Left ventricle myocardium inferior (tissue), 1 donor: Measurements from ENCODE around the gene TYRP1. TPM values are rescaled to one million over a fixed set of nuclear protein-coding genes. Genes with fewer than 3 reads are reported as not detected.

ENCODE experiments used
- DNase-seq: peaks from one replicate; pipeline ENCODE4 v3.0.0-alpha.2; 2020
- H3K27ac ChIP-seq: fragments of 200-600 bp; replicated peaks from 2 replicates; pipeline ENCODE4 v1.8.0; 2021
- H3K27me3 ChIP-seq: fragments of 200-600 bp; 2 replicates; pipeline ENCODE4 v1.8.0; 2021; ENCODE audit warnings: low read depth
- H3K36me3 ChIP-seq: fragments of 200-600 bp; 2 replicates; pipeline ENCODE4 v1.8.0; 2021
- H3K4me1 ChIP-seq: fragments of 200-600 bp; 2 replicates; pipeline ENCODE4 v1.8.0; 2021
- H3K4me3 ChIP-seq: fragments of 200-600 bp; 2 replicates; pipeline ENCODE4 v1.8.0; 2021; ENCODE audit warnings: mild to moderate bottlenecking, moderate library complexity
- H3K9me3 ChIP-seq: fragments of 200-600 bp; replicated peaks from 2 replicates; pipeline ENCODE4 v1.8.0; 2021
- intact Hi-C: fragments of 100-400 bp; cut with micrococcal nuclease; formaldehyde crosslinking; loops from one replicate; pipeline ENCODE4 v1.11.0; 2022
- long read RNA-seq: library from polyadenylated mRNA; unstranded; transcript quantifications from one replicate; pipeline ENCODE4 v2.0.0, GENCODE V29; 2021
- total RNA-seq: library from RNA; stranded (reverse); fragmentation: NEBNext Ultra II Directional; extraction: Animal tissue kit (Norgen Biotek cat#: 25700); gene quantifications from one replicate; pipeline ENCODE4 v1.2.1, GENCODE V29; 2021
- TF ChIP-seq, protein P1 (sequence below): fragments of 200-600 bp; IDR thresholded peaks from 2 replicates; pipeline ENCODE4 v1.8.0; 2021; ENCODE audit warnings: antibody characterized with exemption, mild to moderate bottlenecking, borderline replicate concordance
- donor health status: DM: no; HTN: yes; CAD: no; lungs with severe emphysema.

Gene TYRP1, protein sequence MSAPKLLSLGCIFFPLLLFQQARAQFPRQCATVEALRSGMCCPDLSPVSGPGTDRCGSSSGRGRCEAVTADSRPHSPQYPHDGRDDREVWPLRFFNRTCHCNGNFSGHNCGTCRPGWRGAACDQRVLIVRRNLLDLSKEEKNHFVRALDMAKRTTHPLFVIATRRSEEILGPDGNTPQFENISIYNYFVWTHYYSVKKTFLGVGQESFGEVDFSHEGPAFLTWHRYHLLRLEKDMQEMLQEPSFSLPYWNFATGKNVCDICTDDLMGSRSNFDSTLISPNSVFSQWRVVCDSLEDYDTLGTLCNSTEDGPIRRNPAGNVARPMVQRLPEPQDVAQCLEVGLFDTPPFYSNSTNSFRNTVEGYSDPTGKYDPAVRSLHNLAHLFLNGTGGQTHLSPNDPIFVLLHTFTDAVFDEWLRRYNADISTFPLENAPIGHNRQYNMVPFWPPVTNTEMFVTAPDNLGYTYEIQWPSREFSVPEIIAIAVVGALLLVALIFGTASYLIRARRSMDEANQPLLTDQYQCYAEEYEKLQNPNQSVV
- total RNA-seq, result 74.1 TPM
- long read RNA-seq, transcript TYRP1-201 (5 exons, 872 nt), result major isoform, 7 of 48 reads
- long read RNA-seq, partial matches to known transcripts, result 36 of 48 reads
- long read RNA-seq, other reads (novel, unspliced or antisense), result 5 of 48 reads

- DNase-seq, result no peak
- TF ChIP-seq, protein P1, sequence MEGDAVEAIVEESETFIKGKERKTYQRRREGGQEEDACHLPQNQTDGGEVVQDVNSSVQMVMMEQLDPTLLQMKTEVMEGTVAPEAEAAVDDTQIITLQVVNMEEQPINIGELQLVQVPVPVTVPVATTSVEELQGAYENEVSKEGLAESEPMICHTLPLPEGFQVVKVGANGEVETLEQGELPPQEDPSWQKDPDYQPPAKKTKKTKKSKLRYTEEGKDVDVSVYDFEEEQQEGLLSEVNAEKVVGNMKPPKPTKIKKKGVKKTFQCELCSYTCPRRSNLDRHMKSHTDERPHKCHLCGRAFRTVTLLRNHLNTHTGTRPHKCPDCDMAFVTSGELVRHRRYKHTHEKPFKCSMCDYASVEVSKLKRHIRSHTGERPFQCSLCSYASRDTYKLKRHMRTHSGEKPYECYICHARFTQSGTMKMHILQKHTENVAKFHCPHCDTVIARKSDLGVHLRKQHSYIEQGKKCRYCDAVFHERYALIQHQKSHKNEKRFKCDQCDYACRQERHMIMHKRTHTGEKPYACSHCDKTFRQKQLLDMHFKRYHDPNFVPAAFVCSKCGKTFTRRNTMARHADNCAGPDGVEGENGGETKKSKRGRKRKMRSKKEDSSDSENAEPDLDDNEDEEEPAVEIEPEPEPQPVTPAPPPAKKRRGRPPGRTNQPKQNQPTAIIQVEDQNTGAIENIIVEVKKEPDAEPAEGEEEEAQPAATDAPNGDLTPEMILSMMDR, result no peak
- no peaks in the 10 kb centered on the region for H3K27me3 ChIP-seq
Observed at GRCh38 chr9:12693141-12693540, at the start of gene TYRP1. Gene TYRP1 (plus strand): TSS chr9:12693385. CDS start chr9:12693997, 612 bp downstream.

GRCh38 chr9:12643686-12644085 lies 49.5 kb upstream of the TYRP1 start:
- H3K4me3 ChIP-seq, result no peak overlapping the region
- no peaks in the 10 kb centered on the region for H3K9me3 ChIP-seq
- H3K27ac ChIP-seq, result no peak overlapping the region
- DNase-seq, result no peak
- TF ChIP-seq, protein P1, result no peak
- H3K36me3 ChIP-seq, result no peaks in the 10 kb centered on the region
- intact Hi-C loops, result no loop called here
- no peaks in the 10 kb centered on the region for H3K4me1 ChIP-seq
- peaks cover 4% of the 10 kb centered on the region for H3K27me3 ChIP-seq

More at GRCh38 chr9:12693141-12693540, at the start of gene TYRP1:
- Histone ChIP-seq H3K36me3 (no peaks in the 10 kb centered on the region), H3K4me1 (peaks cover 10% of the 10 kb centered on the region), H3K27ac (no peak within 1 kb of the TSS), H3K4me3 (no peak within 1 kb of the TSS), H3K9me3 (no peaks in the 10 kb centered on the region)
- intact Hi-C loops, result no loop called here

GRCh38 chr9:12648925-12649324 lies 44.3 kb upstream of the TYRP1 start:
- Histone ChIP-seq H3K4me3 (no peak overlapping the region), H3K36me3 (no peaks in the 10 kb centered on the region), H3K9me3 (no peaks in the 10 kb centered on the region), H3K27me3 (no peaks in the 10 kb centered on the region), H3K27ac (no peak overlapping the region), H3K4me1 (no peaks in the 10 kb centered on the region)
- intact Hi-C loops, result no loop called here
- no peak for DNase-seq
- TF ChIP-seq, protein P1, result no peak

DNA sequence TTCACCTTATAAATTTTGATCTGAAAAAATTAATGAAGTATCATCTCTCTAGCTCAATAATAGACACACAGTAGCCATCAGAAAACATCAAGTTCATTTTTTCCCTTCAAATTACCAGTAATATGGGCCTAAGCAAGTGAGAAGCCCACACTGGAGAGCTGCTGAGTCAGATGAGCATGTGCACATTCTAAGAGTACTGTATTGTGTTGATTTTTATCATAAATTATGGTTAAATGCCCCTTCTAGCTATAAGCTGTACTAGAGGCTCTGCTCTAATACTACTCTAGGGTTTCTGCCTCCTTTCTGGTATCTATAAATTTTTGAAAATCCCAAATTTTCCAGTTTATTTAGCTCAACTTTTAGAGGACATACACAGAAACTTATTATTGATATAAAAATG lies 42.1 kb upstream of the TYRP1 start:
- H3K4me3 ChIP-seq, result no peak overlapping the region
- H3K27ac ChIP-seq, result no peak overlapping the region
- TF ChIP-seq, protein P1, result no peak
- DNase-seq, result no peak
- intact Hi-C loops, result no loop called here
- H3K4me1 ChIP-seq, result no peaks in the 10 kb centered on the region
- H3K27me3 ChIP-seq, result no peaks in the 10 kb centered on the region
- no peaks in the 10 kb centered on the region for H3K36me3 ChIP-seq
- H3K9me3 ChIP-seq, result no peaks in the 10 kb centered on the region

- intact Hi-C loops, result no loop called here
- no peak overlapping the region for H3K27ac ChIP-seq
- no peaks in the 10 kb centered on the region for H3K36me3 ChIP-seq
- no peaks in the 10 kb centered on the region for H3K4me1 ChIP-seq
- no peaks in the 10 kb centered on the region for H3K27me3 ChIP-seq
- no peak for DNase-seq
- TF ChIP-seq, protein P1, result no peak
- no peak overlapping the region for H3K4me3 ChIP-seq
- H3K9me3 ChIP-seq, result no peaks in the 10 kb centered on the region
Observed at GRCh38 chr9:12652973-12653372, 40.2 kb upstream of the TYRP1 start.
